ENCODE results near the gene MSMB.
"Not testable (repeated sequence)": the region's sequence is repeated elsewhere in the genome, so short reads cannot be mapped to it uniquely, and the experiment has no call there.

MSMB gene

GRCh38 chr10:46069771-46070463 lies 23.8 kb upstream of the MSMB start:
- DNase-seq (ENCODE audit: low read depth) = no peak

DNA sequence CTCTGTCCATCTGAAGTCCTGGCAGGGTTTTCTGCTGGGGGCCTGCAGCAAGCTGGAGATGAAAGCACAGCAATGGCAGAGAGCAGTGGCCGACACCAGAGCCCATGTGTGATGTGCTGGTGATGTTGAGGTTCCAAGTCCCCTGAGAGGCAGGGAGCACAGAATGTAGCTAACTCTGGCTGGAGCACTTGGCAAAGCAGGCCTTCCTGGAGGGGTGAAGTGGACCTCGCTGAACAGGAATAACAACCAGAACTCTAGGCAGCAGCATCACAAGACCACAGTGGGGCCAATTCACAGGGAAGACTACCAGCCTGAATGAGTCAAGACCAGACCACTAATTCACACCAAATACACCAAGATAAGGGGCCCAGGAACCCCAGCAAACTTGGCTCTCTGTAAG lies 22.8 kb upstream of the MSMB start:
- no peak for DNase-seq (ENCODE audit: low read depth)

DNA sequence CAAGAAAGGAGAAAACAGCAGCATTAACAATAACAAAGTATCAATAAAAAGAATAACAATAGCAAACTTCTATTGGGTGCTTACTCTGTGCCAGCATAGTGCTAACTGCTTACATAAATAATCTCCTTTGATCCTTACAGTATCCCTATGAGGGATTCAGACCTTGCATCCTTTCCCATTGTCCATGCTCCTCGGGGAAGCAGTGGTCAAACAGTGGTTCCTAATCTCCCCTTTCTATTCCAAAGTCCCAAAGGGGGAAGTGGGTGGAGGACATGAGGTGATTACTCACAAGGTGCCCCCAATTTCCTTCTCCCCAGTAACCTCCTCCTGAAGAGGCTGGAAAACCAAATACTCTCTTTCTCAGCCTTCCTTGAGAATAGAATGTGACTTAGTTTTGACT lies 22.0 kb upstream of the MSMB start:
- DNase-seq (ENCODE audit: low read depth) = no peak

- no peak for DNase-seq (ENCODE audit: low read depth)
Observed at GRCh38 chr10:46064269-46064817, 18.3 kb upstream of the MSMB start.

DNA sequence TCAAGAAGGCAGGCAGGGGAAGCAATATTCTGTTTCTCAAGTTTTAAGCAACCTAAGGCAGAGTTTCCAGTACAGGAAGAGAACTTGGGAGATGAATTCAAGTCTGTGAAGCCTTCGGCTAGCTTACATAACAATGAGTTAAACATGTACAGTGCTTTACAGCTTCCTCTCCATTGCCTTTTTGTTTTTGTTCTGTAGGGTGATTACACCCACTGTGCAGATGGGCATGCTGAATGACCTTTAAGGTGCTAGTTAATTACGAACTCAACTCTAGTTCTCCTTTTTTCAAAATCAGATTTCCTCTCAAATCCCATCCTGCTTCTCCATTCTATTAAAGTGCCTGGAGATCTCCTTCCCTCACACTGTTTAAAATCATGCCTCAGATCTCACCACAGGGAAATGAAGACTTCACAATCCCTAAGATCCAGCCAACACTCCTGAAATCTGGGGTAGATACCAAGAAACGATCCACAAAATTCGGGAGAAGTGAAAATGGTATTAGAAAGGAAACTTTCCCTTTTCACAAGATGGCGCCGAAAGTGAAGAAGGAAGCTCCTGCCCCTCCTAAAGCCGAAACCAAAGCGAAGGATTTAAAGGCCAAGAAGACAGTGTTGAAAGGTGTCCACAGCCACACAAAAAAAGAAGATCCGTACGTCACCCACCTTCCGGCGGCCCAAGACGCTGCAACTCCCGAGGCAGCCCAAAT lies 16.8 kb upstream of the MSMB start:
- DNase-seq (ENCODE audit: low read depth) = no peak

DNA sequence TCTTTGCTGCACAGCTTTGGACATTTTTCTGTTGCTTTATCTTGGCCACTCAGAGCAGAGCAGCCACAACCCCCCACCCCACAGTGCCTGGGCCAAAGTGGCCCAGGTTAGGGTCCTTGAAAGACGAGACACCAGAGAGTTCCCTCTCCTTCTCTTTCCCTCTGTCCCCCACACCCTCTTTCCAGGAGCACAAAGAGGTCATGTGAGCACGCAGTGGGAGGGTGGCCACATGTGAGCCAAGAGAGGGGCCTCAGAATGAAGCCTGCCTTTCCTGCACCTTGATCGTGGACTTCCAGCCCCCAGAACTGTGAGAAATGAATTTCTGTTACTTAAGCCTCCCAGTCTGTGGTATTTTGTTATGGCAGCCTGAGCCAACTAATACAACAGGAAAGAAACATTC lies 14.6 kb upstream of the MSMB start:
- no peak for DNase-seq (ENCODE audit: low read depth)

- not testable (repeated sequence) for DNase-seq (ENCODE audit: low read depth)
Observed at GRCh38 chr10:46057927-46058326, 11.9 kb upstream of the MSMB start.

DNA sequence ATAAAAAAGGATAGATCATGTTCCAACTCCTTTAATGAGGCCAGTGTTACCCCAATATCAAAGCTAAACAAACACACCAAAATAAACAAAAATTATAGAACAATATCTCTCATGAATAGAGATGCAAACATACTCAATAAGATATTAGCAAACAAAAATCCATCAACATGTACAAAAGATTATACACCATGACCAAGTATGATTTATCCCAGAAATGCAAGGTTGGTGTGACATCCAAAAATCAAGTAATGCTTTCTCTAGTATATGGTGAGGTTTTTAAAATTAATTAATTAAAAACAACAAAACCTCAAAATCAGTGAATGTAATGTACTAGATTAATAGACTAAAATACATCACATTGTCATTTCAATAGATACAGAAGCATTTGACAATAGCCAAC lies 11.0 kb upstream of the MSMB start:
- DNase-seq (ENCODE audit: low read depth) = no peak

DNA sequence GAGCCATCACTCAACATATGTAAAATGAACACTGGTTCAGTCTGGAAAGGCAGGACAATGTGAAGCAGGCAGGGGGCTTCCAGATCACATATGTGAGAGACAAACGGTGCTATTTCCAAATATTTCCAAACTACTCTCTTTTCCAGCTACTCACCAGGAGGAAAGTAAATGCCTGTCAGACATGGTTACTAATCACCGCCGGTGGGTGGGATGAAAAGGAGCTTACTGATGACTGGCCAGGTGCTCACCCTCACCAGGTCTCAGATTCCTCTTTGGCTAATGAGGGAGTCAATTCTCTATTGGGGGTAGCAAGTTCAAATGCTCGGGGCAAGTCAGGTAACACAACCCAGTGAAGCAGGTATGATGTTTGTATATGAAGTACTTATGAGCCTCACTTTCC lies 9.7 kb upstream of the MSMB start:
- DNase-seq (ENCODE audit: low read depth) = no peak

- DNase-seq (ENCODE audit: low read depth) = no peak
Observed at GRCh38 chr10:46053534-46054434, 7.7 kb upstream of the MSMB start.

GRCh38 chr10:46052791-46053375 lies 6.8 kb upstream of the MSMB start:
- no peak for DNase-seq (ENCODE audit: low read depth)

DNA sequence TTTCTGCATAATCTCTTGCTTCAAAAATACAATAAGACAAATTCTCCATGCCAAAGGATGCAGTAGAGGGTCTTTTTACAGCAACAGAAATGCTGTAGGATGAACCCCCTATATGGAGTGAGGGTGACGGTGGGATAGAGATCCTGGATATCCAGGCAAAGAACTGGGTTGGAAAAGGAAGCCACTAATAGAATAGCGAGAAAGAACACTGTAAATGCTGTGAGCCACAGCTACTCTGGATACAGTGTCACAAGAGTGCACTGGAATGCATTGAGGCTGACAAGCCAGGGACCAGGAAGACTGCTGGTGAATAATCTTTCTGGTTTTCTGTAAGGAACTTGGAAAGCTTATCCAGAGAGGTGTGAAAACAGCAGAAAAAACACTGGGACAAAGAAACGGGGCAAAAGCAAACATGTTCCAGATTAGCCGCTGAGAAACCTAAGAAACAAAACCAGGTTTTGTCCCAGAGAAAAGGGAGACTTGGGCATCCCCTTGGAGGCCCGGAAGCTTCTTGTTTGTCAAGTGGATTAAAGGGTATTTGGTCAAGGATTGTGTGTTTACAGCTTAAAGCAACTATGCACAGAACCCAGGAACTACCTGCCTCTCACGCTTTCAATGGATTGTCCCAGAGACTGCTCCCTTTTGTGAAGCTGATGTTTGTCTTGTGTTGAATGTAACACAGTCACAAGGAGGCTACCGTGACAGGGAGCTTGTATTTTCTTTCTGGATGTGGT lies 6.2 kb upstream of the MSMB start:
- no peak for DNase-seq (ENCODE audit: low read depth)

DNA sequence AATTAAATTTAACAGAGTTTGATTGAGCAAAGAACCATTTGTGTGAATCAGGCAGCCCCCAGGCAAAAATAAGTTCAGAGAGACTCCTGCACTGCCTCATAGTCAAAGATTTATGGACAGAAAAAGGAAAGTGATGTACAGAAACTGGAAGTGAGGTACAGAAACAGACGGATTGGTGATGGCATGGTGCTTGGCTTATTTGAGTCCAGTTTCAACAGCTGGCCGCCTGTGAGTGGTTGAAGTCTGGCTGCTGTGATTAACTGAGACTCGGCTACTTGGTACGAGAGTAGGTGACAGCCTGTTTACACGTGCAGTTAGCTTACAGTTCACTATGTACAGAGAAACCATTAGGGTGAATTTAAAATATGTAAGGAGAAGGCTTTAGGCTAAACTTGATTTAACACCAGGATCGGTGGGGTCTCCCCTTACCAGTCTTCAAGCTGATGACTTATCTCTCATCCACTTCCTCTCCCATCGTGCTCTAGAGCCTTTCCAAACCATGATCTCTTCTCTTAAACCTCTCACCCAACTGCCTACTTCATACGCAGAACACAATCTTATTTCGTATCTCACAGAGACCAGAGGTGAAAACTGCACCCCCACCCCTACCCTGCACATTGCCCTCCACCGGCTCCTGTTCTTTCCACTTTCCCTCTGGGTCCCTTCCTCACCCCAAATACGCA lies 5.0 kb upstream of the MSMB start:
- DNase-seq (ENCODE audit: low read depth) = no peak

GRCh38 chr10:46049497-46049831 lies 3.4 kb upstream of the MSMB start:
- not testable (repeated sequence) for DNase-seq (ENCODE audit: low read depth)

DNA sequence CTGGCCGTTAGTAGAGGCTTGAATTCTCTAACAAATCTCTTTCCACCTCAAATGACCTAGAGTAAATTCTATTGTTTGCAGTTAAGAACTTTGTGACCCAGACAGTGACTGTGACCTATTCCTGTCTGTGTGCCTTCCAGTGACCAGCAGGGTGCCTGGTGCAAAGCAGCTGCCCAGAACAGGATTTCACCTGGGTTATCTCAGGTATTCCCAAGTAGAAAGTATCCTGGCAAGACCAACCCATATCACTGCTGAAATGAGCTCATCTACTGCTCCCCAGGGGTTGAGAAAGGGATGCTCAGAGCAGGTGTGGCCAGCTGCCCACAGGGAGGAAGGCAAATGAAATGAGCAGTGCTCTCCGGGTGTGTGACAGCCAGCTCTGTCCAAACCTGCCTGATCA lies 2.1 kb upstream of the MSMB start:
- no peak for DNase-seq (ENCODE audit: low read depth)

DNA sequence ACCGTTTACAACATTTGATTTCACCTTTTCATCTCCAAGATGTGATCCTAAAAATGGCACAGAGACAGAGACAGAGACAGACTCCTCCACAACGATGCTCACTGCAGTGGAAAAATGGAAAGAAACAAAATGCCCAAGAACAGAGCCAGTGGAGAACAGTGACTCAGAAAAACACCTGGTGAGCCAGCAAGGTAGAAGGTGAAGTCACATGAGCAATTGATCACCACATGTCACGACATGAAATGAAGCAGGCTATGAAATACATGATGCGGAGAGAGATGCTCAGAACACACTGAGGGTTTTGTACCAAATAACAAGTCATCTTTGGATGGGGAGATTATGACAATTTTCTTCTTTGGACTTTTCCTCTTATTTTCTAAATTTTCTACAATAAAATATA lies 3.5 kb downstream of the MSMB start:
- no peak for DNase-seq (ENCODE audit: low read depth)

DNA sequence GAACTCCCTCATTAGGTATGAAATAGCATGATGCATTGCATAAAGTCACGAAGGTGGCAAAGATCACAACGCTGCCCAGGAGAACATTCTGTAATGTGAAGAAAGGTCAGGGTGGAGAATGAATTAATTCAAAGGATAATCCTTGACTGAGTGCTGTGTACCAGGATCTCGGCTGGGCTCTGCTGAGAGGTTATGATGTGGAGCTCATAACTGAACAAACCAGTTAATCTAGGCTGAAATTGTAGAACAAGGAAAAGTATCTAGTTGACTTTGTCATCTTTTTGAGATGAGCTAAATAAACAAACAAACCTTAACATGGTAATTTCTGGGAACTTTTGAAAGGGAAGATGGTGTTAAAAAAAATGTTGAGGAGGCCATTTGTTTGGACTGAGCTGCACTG lies 6.1 kb downstream of the MSMB start:
- DNase-seq (ENCODE audit: low read depth) = no peak

GRCh38 chr10:46037107-46037825 lies 8.8 kb downstream of the MSMB start:
- DNase-seq (ENCODE audit: low read depth) = no peak

GRCh38 chr10:46035923-46036849 lies 9.9 kb downstream of the MSMB start:
- no peak for DNase-seq (ENCODE audit: low read depth)
